ENCODE results near the gene CRYZL1.
"Not testable (repeated sequence)": the region's sequence is repeated elsewhere in the genome, so short reads cannot be mapped to it uniquely, and the experiment has no call there.

The CRYZL1 gene

GRCh38 chr21:33626151-33626550, 15.4 kb downstream of the CRYZL1 start:
- not testable (repeated sequence) for DNase-seq (ENCODE audit: low read depth in 2 of 2)

GRCh38 chr21:33622253-33622652, 19.3 kb downstream of the CRYZL1 start:
- DNase-seq (ENCODE audit: low read depth in 2 of 2): no peak

GRCh38 chr21:33619726-33620125, 21.8 kb downstream of the CRYZL1 start:
- DNase-seq (ENCODE audit: low read depth in 2 of 2): no peak

- DNase-seq (ENCODE audit: low read depth in 2 of 2): no peak
Measured at GRCh38 chr21:33618407-33618806, 23.1 kb downstream of the CRYZL1 start.

- DNase-seq (ENCODE audit: low read depth in 2 of 2): not testable (repeated sequence)
Measured at GRCh38 chr21:33617565-33617964, 24.0 kb downstream of the CRYZL1 start.

GRCh38 chr21:33611006-33611744, 30.4 kb downstream of the CRYZL1 start:
- DNase-seq (ENCODE audit: low read depth in 2 of 2): no peak

GRCh38 chr21:33608559-33608958, 33.0 kb downstream of the CRYZL1 start:
- DNase-seq (ENCODE audit: low read depth in 2 of 2): no peak

GRCh38 chr21:33598051-33598450, 43.5 kb downstream of the CRYZL1 start:
- no peak for DNase-seq (ENCODE audit: low read depth in 2 of 2)

GRCh38 chr21:33588485-33589335, 52.8 kb downstream of the CRYZL1 start, which contains the start of gene DONSON:
DONSON (minus strand) TSS chr21:33588684; CDS start chr21:33588641, 43 bp downstream.
- DNase-seq (ENCODE audit: low read depth in 2 of 2): peak; percentile 83 to 85

- DNase-seq (ENCODE audit: low read depth in 2 of 2): peak in 1 of 2 donors; percentile 15
Measured at GRCh38 chr21:33587792-33588484, 53.6 kb downstream of the CRYZL1 start.

- DNase-seq (ENCODE audit: low read depth in 2 of 2): no peak
Measured at GRCh38 chr21:33586927-33587326, 54.6 kb downstream of the CRYZL1 start.

GRCh38 chr21:33584455-33584854, 57.1 kb downstream of the CRYZL1 start:
- no peak for DNase-seq (ENCODE audit: low read depth in 2 of 2)

GRCh38 chr21:33578959-33579542, 62.5 kb downstream of the CRYZL1 start:
- DNase-seq (ENCODE audit: low read depth in 2 of 2): no peak

GRCh38 chr21:33578214-33578613, 63.3 kb downstream of the CRYZL1 start:
- DNase-seq (ENCODE audit: low read depth in 2 of 2): no peak

- DNase-seq (ENCODE audit: low read depth in 2 of 2): not testable (repeated sequence)
Measured at GRCh38 chr21:33576741-33577141, 64.8 kb downstream of the CRYZL1 start.

- DNase-seq (ENCODE audit: low read depth in 2 of 2): no peak
Measured at GRCh38 chr21:33572350-33572749, 69.2 kb downstream of the CRYZL1 start.

- DNase-seq (ENCODE audit: low read depth in 2 of 2): no peak
Measured at GRCh38 chr21:33569991-33570390, 71.5 kb downstream of the CRYZL1 start.

GRCh38 chr21:33568448-33568847, 73.1 kb downstream of the CRYZL1 start:
- no peak for DNase-seq (ENCODE audit: low read depth in 2 of 2)

- DNase-seq (ENCODE audit: low read depth in 2 of 2): no peak
Measured at GRCh38 chr21:33567914-33568313, 73.6 kb downstream of the CRYZL1 start.

- DNase-seq (ENCODE audit: low read depth in 2 of 2): no peak
Measured at GRCh38 chr21:33566514-33566913, 75.0 kb downstream of the CRYZL1 start.

- no peak for DNase-seq (ENCODE audit: low read depth in 2 of 2)
Measured at GRCh38 chr21:33562389-33562788, 79.2 kb downstream of the CRYZL1 start.

- no peak for DNase-seq (ENCODE audit: low read depth in 2 of 2)
Measured at GRCh38 chr21:33561373-33561772, 80.2 kb downstream of the CRYZL1 start.

Data from stimulated activated CD4-positive, alpha-beta T cell treated with anti-CD3 and anti-CD28 coated beads, Interleukin-4, amount 100 ng/mL, for 48 hours (primary cell).